HCT116 (cell line): Measurements from ENCODE around the gene DLEC1. TPM values are rescaled to one million over a fixed set of nuclear protein-coding genes. Genes with fewer than 3 reads are reported as not detected.
A peak's percentile ranks its signal among the peaks of the same experiment; 100 is the strongest.

Experiments used
- ATAC-seq: fragments of 200-7000 bp; cut with Tn5 transposase; 2 replicates; pipeline ENCODE4 v1.9.1; 2020; ENCODE audit warnings: mild to moderate bottlenecking, moderate library complexity
- BruUV-seq: library from RNA; stranded (reverse); fragments of 400-500 nt; replicated peaks from 2 replicates; lab custom pipeline; 2021; lab: Mats Ljungman, UMichigan
- CTCF ChIA-PET: fragments of 300-600 bp; sonication (Branson Sonifier 250); formaldehyde crosslinking; loops from one replicate; lab custom pipeline; 2021; ENCODE audit warnings: antibody characterized with exemption; lab: Charles Lee
- POLR2A ChIA-PET: fragments of 300-600, 350-600 bp; sonication (Branson Sonifier 250); formaldehyde crosslinking; loops from one replicate; lab custom pipeline; 2021; ENCODE audit warnings: antibody characterized with exemption; lab: Charles Lee
- RAD21 ChIA-PET, 2 experiments: fragments of 300-600 bp; sonication (Branson Sonifier 250); formaldehyde crosslinking; loops; one replicate each; lab custom pipeline; 2023; ENCODE audit warnings: low total read pairs in 2 of 2; ENCODE audit not compliant: uncharacterized antibody in 2 of 2, unreplicated experiment in 2 of 2, low non-redundant PET in 1 of 2; lab: Charles Lee
- DNase-seq: peaks from one replicate; pipeline ENCODE4 v3.0.0-alpha.2; 2010; ENCODE audit warnings: low read depth, low spot score
- H2AFZ ChIP-seq: fragments of 200-600 bp; shearing (Covaris generic), sonication (generic); 2 replicates; pipeline ENCODE4 v1.6.1; 2017; ENCODE audit warnings: low read depth, mixed run types, mixed read lengths, antibody characterized with exemption, low read length; ENCODE audit not compliant: poor library complexity, severe bottlenecking
- H3K27ac ChIP-seq: 2 replicates; pipeline ENCODE4 v1.5.1; 2012; ENCODE audit warnings: low read depth, low read length
- H3K27me3 ChIP-seq: fragments of 200-600 bp; sonication (generic); 2 replicates; pipeline ENCODE4 v1.6.1; 2016; ENCODE audit warnings: mixed run types, low read length, mixed read lengths; ENCODE audit not compliant: insufficient read depth
- H3K36me3 ChIP-seq, 2 experiments: fragments of 200-500 bp in 1 of 2; fragments of 200-600 bp in 1 of 2; sonication (Bioruptor generic) in 1 of 2; sonication (generic) in 1 of 2; 2 replicates each; pipeline versions ENCODE4 v1.5.1 to v1.6.1; 2014 to 2016; ENCODE audit warnings: low read length in 2 of 2, inconsistent platforms in 1 of 2, mixed read lengths in 1 of 2, mixed run types in 1 of 2; ENCODE audit not compliant: insufficient read depth in 2 of 2, control insufficient read depth in 1 of 2
- H3K4me1 ChIP-seq, 2 experiments: fragments of 200-600 bp in 1 of 2; sonication (generic) in 1 of 2; 2 replicates each; pipeline versions ENCODE4 v1.5.1 to v1.6.1; 2012 to 2017; ENCODE audit warnings: low read length in 2 of 2, inconsistent platforms in 1 of 2, mild to moderate bottlenecking in 1 of 2, mixed read lengths in 1 of 2, mixed run types in 1 of 2, moderate library complexity in 1 of 2; ENCODE audit not compliant: insufficient read depth in 2 of 2, control insufficient read depth in 1 of 2
- H3K4me2 ChIP-seq: fragments of 200-600 bp; sonication (generic); 2 replicates; pipeline ENCODE4 v1.6.1; 2017; ENCODE audit warnings: mixed run types, low read length, mixed read lengths
- H3K4me3 ChIP-seq, 2 experiments: fragments of 200-600 bp in 1 of 2; sonication (generic) in 1 of 2; replicated peaks in 1 of 2; 2 replicates each; pipeline ENCODE4 v1.5.1; 2011 to 2016; ENCODE audit warnings: low read length in 2 of 2, control low read depth in 1 of 2, low read depth in 1 of 2, mild to moderate bottlenecking in 1 of 2, mixed read lengths in 1 of 2, mixed run types in 1 of 2
- H3K79me2 ChIP-seq: fragments of 200-600 bp; sonication (generic); 2 replicates; pipeline ENCODE4 v1.6.1; 2017; ENCODE audit warnings: mild to moderate bottlenecking, mixed run types, low read length, moderate library complexity, mixed read lengths; ENCODE audit not compliant: insufficient read depth
- H3K9ac ChIP-seq: fragments of 200-600 bp; sonication (generic); 2 replicates; pipeline ENCODE4 v1.6.1; 2016; ENCODE audit warnings: low read length, mixed read lengths
- H3K9me2 ChIP-seq: fragments of 200-600 bp; sonication (generic), shearing (Covaris generic); 2 replicates; pipeline ENCODE4 v1.6.1; 2017; ENCODE audit warnings: mixed run types, mild to moderate bottlenecking, moderate library complexity; ENCODE audit not compliant: insufficient read depth
- H3K9me3 ChIP-seq, 2 experiments: fragments of 200-500 bp in 1 of 2; fragments of 200-600 bp in 1 of 2; sonication (Bioruptor generic) in 1 of 2; sonication (generic) in 1 of 2; 2 replicates each; pipeline ENCODE4 v1.6.1; 2014 to 2017; ENCODE audit warnings: low read length in 2 of 2, mixed read lengths in 2 of 2, inconsistent platforms in 1 of 2, low read depth in 1 of 2, mild to moderate bottlenecking in 1 of 2, mixed run types in 1 of 2, moderate library complexity in 1 of 2; ENCODE audit not compliant: control insufficient read depth in 1 of 2, insufficient read depth in 1 of 2
- H4K20me1 ChIP-seq: fragments of 200-600 bp; sonication (generic), shearing (Covaris generic); 2 replicates; pipeline ENCODE4 v1.6.1; 2017; ENCODE audit warnings: mixed run types, mild to moderate bottlenecking, moderate library complexity; ENCODE audit not compliant: insufficient read depth
- CTCF ChIP-seq, 3 experiments: fragments of 200-600 bp in 1 of 3; sonication (generic) in 1 of 3; IDR thresholded peaks in 2 of 3; conservative IDR thresholded peaks in 1 of 3; 2 replicates each; pipeline ENCODE4 v1.5.1; 2012 to 2017; ENCODE audit warnings: low read depth in 2 of 3, low read length in 2 of 3, antibody characterized with exemption in 1 of 3, borderline replicate concordance in 1 of 3, control low read depth in 1 of 3, mild to moderate bottlenecking in 1 of 3, mixed read lengths in 1 of 3, mixed run types in 1 of 3, moderate library complexity in 1 of 3; ENCODE audit not compliant: insufficient read depth in 1 of 3
- ELF1 ChIP-seq: IDR thresholded peaks from 2 replicates; pipeline ENCODE4 v1.6.1; 2012; ENCODE audit warnings: low read depth, borderline replicate concordance
- FOSL1 ChIP-seq: IDR thresholded peaks from 2 replicates; pipeline ENCODE4 v1.6.1; 2012; ENCODE audit warnings: low read depth
- JUND ChIP-seq: IDR thresholded peaks from 2 replicates; pipeline ENCODE4 v1.6.1; 2012
- RAD21 ChIP-seq: IDR thresholded peaks from 2 replicates; pipeline ENCODE4 v1.6.1; 2012; ENCODE audit warnings: low read depth, mild to moderate bottlenecking
- SIN3A ChIP-seq: IDR thresholded peaks from 2 replicates; pipeline ENCODE4 v1.6.1; 2012; ENCODE audit warnings: low read depth
- SP1 ChIP-seq: IDR thresholded peaks from 2 replicates; pipeline ENCODE4 v1.6.1; 2012; ENCODE audit warnings: low read depth
- ZFX ChIP-seq: fragments of 450-650 bp; IDR thresholded peaks from 2 replicates; pipeline ENCODE4 v1.6.1; 2017
- ZNF274 ChIP-seq: fragments of 200-500 bp; sonication (Bioruptor generic); IDR thresholded peaks from 2 replicates; pipeline ENCODE4 v1.6.1; 2014; ENCODE audit warnings: mild to moderate bottlenecking, low read depth, low read length, inconsistent platforms
- intact Hi-C: fragments of 100-400 bp; cut with micrococcal nuclease; formaldehyde crosslinking; loops from 2 replicates; pipeline ENCODE4 v1.10.0; 2022
- total RNA-seq: library from RNA; stranded (reverse); gene quantifications from one replicate; pipeline ENCODE4 v1.2.1, GENCODE V29; 2021; ENCODE audit not compliant: unreplicated experiment

The DLEC1 gene
- total RNA-seq, 1 experiment from 2014 or later: 0.61 TPM

GRCh38 chr3:38004415-38005075, 34.5 kb upstream of the DLEC1 start:
- H3K36me3 ChIP-seq: no peaks in the 10 kb centered on the region
- no TSS peak for BruUV-seq
- H3K79me2 ChIP-seq: no peaks in the 10 kb centered on the region
- RAD21 ChIA-PET: no interaction called here
- ATAC-seq (peak; percentile 77), DNase-seq (peak; percentile 54)
- H3K9ac ChIP-seq: no peak overlapping the region
- CTCF ChIA-PET: interaction anchor here (1.1 to 1.6 kb wide), 3 partner anchors 30 to 149 kb away, joined by 3 to 8 read pairs (median 4); no protein-coding TSS in a partner anchor
- POLR2A ChIA-PET: no interaction called here
- H3K4me2 ChIP-seq: no peak overlapping the region
- H3K4me1 ChIP-seq: peaks cover 0 to 24% of the 10 kb centered on the region in 2 experiments; a peak in 2 of 4 replicates
- no peak for TF ChIP-seq ELF1
- no peak for TF ChIP-seq RAD21
- peak in 2 of 3 experiments; percentile 77 to 85; a peak in 4 of 6 replicates for TF ChIP-seq CTCF (IDR thresholded peaks at IDR 0.05 in 2 of 3, conservative IDR thresholded peaks at IDR 0.05 in 1 of 3; ENCODE audit: borderline replicate concordance in 1 of 3, insufficient read depth in 1 of 3, low read depth in 2 of 3, low read length in 2 of 3)
- no peak for TF ChIP-seq ZFX
- no peak for TF ChIP-seq SIN3A
- TF ChIP-seq JUND: no peak
- no peak for TF ChIP-seq SP1
- TF ChIP-seq ZNF274: no peak
- no peak for TF ChIP-seq FOSL1
- no peaks in the 10 kb centered on the region for H3K9me3 ChIP-seq
- intact Hi-C loops: loop anchor here (2.0 kb wide), 1 partner anchor 658 kb away; no protein-coding TSS in a partner anchor
- no peak overlapping the region; the same call in 1 of the 2 replicates for H3K27ac ChIP-seq
- no peaks in the 10 kb centered on the region for H3K9me2 ChIP-seq
- no peaks in the 10 kb centered on the region for H3K27me3 ChIP-seq
- H3K4me3 ChIP-seq: no peak overlapping the region
- no peak overlapping the region for H2AFZ ChIP-seq
- no peaks in the 10 kb centered on the region for H4K20me1 ChIP-seq
